GM19455 (cell line): ENCODE results near the gene PSG7.
"Not testable (repeated sequence)": the region's sequence is repeated elsewhere in the genome, so short reads cannot be mapped to it uniquely, and the experiment has no call there.

Experiments
- ATAC-seq: cut with Tn5 transposase; IDR thresholded peaks from one replicate; pipeline ENCODE4 v1.9.1; 2021; ENCODE audit not compliant: unreplicated experiment

The PSG7 gene

GRCh38 chr19:42937107-42937506 lies at the start of gene PSG7:
Gene PSG7 (minus strand): TSS chr19:42937207. CDS start chr19:42937076, 131 bp downstream.
- not testable (repeated sequence) for ATAC-seq

- ATAC-seq: no peak
Observed at GRCh38 chr19:42985588-42985987, 48.6 kb upstream of the PSG7 start.

GRCh38 chr19:42982111-42982510 lies 45.1 kb upstream of the PSG7 start:
- not testable (repeated sequence) for ATAC-seq

- ATAC-seq: not testable (repeated sequence)
Observed at GRCh38 chr19:42971451-42971850, 34.4 kb upstream of the PSG7 start.

- ATAC-seq: no peak
Observed at GRCh38 chr19:42965176-42965575, 28.2 kb upstream of the PSG7 start.

GRCh38 chr19:42961119-42961518 lies 24.1 kb upstream of the PSG7 start:
- ATAC-seq: no peak

GRCh38 chr19:42952126-42952525 lies 15.1 kb upstream of the PSG7 start:
- ATAC-seq: not testable (repeated sequence)

GRCh38 chr19:42951476-42951875 lies 14.5 kb upstream of the PSG7 start:
- not testable (repeated sequence) for ATAC-seq

- no peak for ATAC-seq
Observed at GRCh38 chr19:42942187-42942789, 5.3 kb upstream of the PSG7 start.

- not testable (repeated sequence) for ATAC-seq
Observed at GRCh38 chr19:42934726-42935125, 2.3 kb downstream of the PSG7 start.

GRCh38 chr19:42934183-42934582 lies 2.8 kb downstream of the PSG7 start:
- ATAC-seq: not testable (repeated sequence)

- not testable (repeated sequence) for ATAC-seq
Observed at GRCh38 chr19:42933412-42933811, 3.6 kb downstream of the PSG7 start.

- not testable (repeated sequence) for ATAC-seq
Observed at GRCh38 chr19:42932485-42933101, 4.4 kb downstream of the PSG7 start.

GRCh38 chr19:42930214-42930613 lies 6.8 kb downstream of the PSG7 start:
- ATAC-seq: not testable (repeated sequence)

- no peak for ATAC-seq
Observed at GRCh38 chr19:42928896-42929295, 8.1 kb downstream of the PSG7 start.

GRCh38 chr19:42926781-42927180 lies 10.2 kb downstream of the PSG7 start:
- ATAC-seq: no peak

GRCh38 chr19:42923106-42923505 lies 13.9 kb downstream of the PSG7 start:
- not testable (repeated sequence) for ATAC-seq

GRCh38 chr19:42920971-42921370 lies 16.0 kb downstream of the PSG7 start:
- ATAC-seq: not testable (repeated sequence)

GRCh38 chr19:42919757-42920079 lies 17.3 kb downstream of the PSG7 start:
- no peak for ATAC-seq

GRCh38 chr19:42919070-42919756 lies 17.8 kb downstream of the PSG7 start:
- ATAC-seq: not testable (repeated sequence)

- not testable (repeated sequence) for ATAC-seq
Observed at GRCh38 chr19:42918377-42919069, 18.5 kb downstream of the PSG7 start.

- not testable (repeated sequence) for ATAC-seq
Observed at GRCh38 chr19:42917634-42918033, 19.4 kb downstream of the PSG7 start, which contains the start of gene PSG6. Gene PSG6 (minus strand): TSS chr19:42917894. CDS start chr19:42917792, 102 bp downstream.
